Heart left ventricle (tissue), 16 donors: ENCODE results near the gene TRAF3. TPM values are rescaled to one million over a fixed set of nuclear protein-coding genes. Genes with fewer than 3 reads are reported as not detected.

Experiments used
- ATAC-seq, 4 donors: fragments of 200-7000 bp; cut with Tn5 transposase; one replicate each; pipeline ENCODE4 v1.9.1; 2020 to 2022; ENCODE audit warnings: moderate library complexity in 4 of 4, mild to moderate bottlenecking in 3 of 4, moderate number of reproducible peaks in 1 of 4
- DNase-seq, 5 donors: peaks; one replicate each; pipeline ENCODE4 v3.0.0-alpha.2; 2020
- H3K27ac ChIP-seq, 12 donors: fragments of 200-600 bp; sonication (generic) in 4 of 12; one replicate each; pipeline versions ENCODE4 v1.5.0 to v1.8.0; 2016 to 2022; ENCODE audit warnings: mild to moderate bottlenecking in 2 of 12
- H3K27me3 ChIP-seq, 9 donors: fragments of 200-600 bp; sonication (generic) in 2 of 9; one replicate each; pipeline versions ENCODE4 v1.5.1 to v1.8.0; 2016 to 2022; ENCODE audit warnings: mild to moderate bottlenecking in 3 of 9
- H3K36me3 ChIP-seq, 9 donors: fragments of 200-600 bp; sonication (generic) in 2 of 9; one replicate each; pipeline versions ENCODE4 v1.5.0 to v1.8.0; 2018 to 2022; ENCODE audit warnings: mild to moderate bottlenecking in 2 of 9
- H3K4me1 ChIP-seq, 12 donors: fragments of 200-600 bp; sonication (generic) in 4 of 12; one replicate each; pipeline versions ENCODE4 v1.5.0 to v1.8.0; 2016 to 2022; ENCODE audit warnings: mild to moderate bottlenecking in 3 of 12
- H3K4me3 ChIP-seq, 12 donors: fragments of 200-600 bp; sonication (generic) in 4 of 12; one replicate each; pipeline versions ENCODE4 v1.5.0 to v1.8.0; 2017 to 2022; ENCODE audit warnings: mild to moderate bottlenecking in 9 of 12, moderate library complexity in 4 of 12
- H3K9me3 ChIP-seq, 12 donors: fragments of 200-600 bp; sonication (generic) in 4 of 12; one replicate each; pipeline versions ENCODE4 v1.5.0 to v1.8.0; 2016 to 2022; ENCODE audit warnings: mild to moderate bottlenecking in 1 of 12
- CTCF ChIP-seq, 12 donors: fragments of 200-600 bp; sonication (generic) in 4 of 12; IDR thresholded peaks; one replicate each; pipeline versions ENCODE4 v1.5.0 to v1.8.0; 2018 to 2022; ENCODE audit warnings: antibody characterized with exemption in 12 of 12, mild to moderate bottlenecking in 5 of 12
- POLR2A ChIP-seq, 2 donors: fragments of 450-650 bp; IDR thresholded peaks; one replicate each; pipeline ENCODE4 v1.6.1; 2017; ENCODE audit warnings: antibody characterized with exemption in 2 of 2, mild to moderate bottlenecking in 2 of 2, moderate library complexity in 2 of 2
- WGBS, 4 donors: extraction: QIAGEN DNeasy Blood & Tissue Kit in 2 of 4; methylation state at CpG; one replicate each; pipeline versions ENCODE4 v1.1.5 to v1.1.7; 2013 to 2018; 5-methylcytosine and 5-hydroxymethylcytosine counted together
- intact Hi-C, 10 donors: fragments of 100-400 bp; cut with DNase I; formaldehyde crosslinking; loops; one replicate each; pipeline versions ENCODE4 v1.11.1 to v1.14.2; 2022
- polyA plus RNA-seq, 2 donors: library from polyadenylated mRNA; stranded (reverse); fragments of 200-250 nt; gene quantifications; one replicate each; pipeline ENCODE4 v1.2.3, GENCODE V29; 2013
- total RNA-seq, 9 donors: library from RNA; depleted of rRNA in 2 of 9; stranded (reverse); fragments of >200 nt in 2 of 9; fragmentation: NEBNext Ultra II Directional in 3 of 9; extraction: Animal tissue kit (Norgen Biotek cat#: 25700) in 3 of 9; gene quantifications; one replicate each; pipeline versions ENCODE4 v1.1.0 to v1.2.4, GENCODE V29; 2016 to 2023
- donor health status: ischemic (EF 13 %, LVEDD 7.1; RV severe dilation, severe dysfunction).
- donor health status: healthy with polysubstance abuse.
- donor health status: DM: no; HTN: yes; CAD: no.
- donor health status: DM: no; HTN: no; CAD: no.
- donor health status: ischemic (EF 25% LVEDD 6.9; RV normal size, moderate dysfunction).
- donor health status: ischemic (EF 25% LVEDD 5.7; RV mildly dilated, moderate dysfunction).
- donor health status: healthy.
- donor health status: DM: yes; HTN: yes; CAD: no.
- donor health status: ischemic (EF 35%, LVEDD 5.7; RV mildly dilated, moderate dysfunction).
- donor health status: nonischemic (EF 11% LVEDD 7.7; RV severe dilation, severe dysfunction).
- donor health status: DM: yes; HTN: yes; CAD: no.
- donor health status: PGD.
- donor health status: ischemic (EF 29% LVEDD 5.4; RV normal size, mild dysfunction).
- donor health status: nonischemic (EF 23%, LVEDD 6.1; RV moderate dilation, normal function).

TRAF3 gene
- total and polyA plus RNA-seq, 11 donors, result 1.6 to 20.6 (median 10.6) TPM

GRCh38 chr14:102738373-102739189 is 38.7 kb upstream of the TRAF3 start:
- Histone ChIP-seq H3K36me3 (peaks cover 0 to 8% (median 0%) of the 10 kb centered on the region in 9 donors), H3K4me3 (no peak overlapping the region), H3K4me1 (no peaks in the 10 kb centered on the region), H3K27ac (no peak overlapping the region), H3K9me3 (peaks cover 0 to 26% (median 15%) of the 10 kb centered on the region in 12 donors), H3K27me3 (no peaks in the 10 kb centered on the region)
- ATAC-seq (peak in 1 of 4 donors; percentile 11), DNase-seq (no peak)
- TF ChIP-seq CTCF (IDR thresholded peaks at IDR 0.05) (no peak), POLR2A (IDR thresholded peaks at IDR 0.05) (no peak)
- intact Hi-C loops, result loop anchor here in 1 of 10 donors (5.0 kb wide), 1 partner anchor 1419 kb away; no protein-coding TSS in a partner anchor
- WGBS, 4 donors, result 87 to 91% (median 91%) methylated on average over 10 to 11 of the region's 11 CpGs

GRCh38 chr14:102739190-102739469 is 38.1 kb upstream of the TRAF3 start:
- DNase-seq (no peak), ATAC-seq (peak in 1 of 4 donors; percentile 18)
- Histone ChIP-seq H3K36me3 (peaks cover 0 to 4% (median 0%) of the 10 kb centered on the region in 9 donors), H3K4me1 (no peaks in the 10 kb centered on the region), H3K4me3 (no peak overlapping the region), H3K27me3 (no peaks in the 10 kb centered on the region), H3K27ac (no peak overlapping the region), H3K9me3 (peaks cover 0 to 26% (median 15%) of the 10 kb centered on the region in 12 donors)
- TF ChIP-seq POLR2A (IDR thresholded peaks at IDR 0.05) (no peak), CTCF (IDR thresholded peaks at IDR 0.05) (no peak)
- intact Hi-C loops, result loop anchor here in 1 of 10 donors (5.0 kb wide), 1 partner anchor 1418 kb away; no protein-coding TSS in a partner anchor
- WGBS, 4 donors, result 89 to 100% (median 91%) methylated on average over 1 to 3 of the region's 3 CpGs

- intact Hi-C loops, result no loop called here
- WGBS, 4 donors, result 93 to 94% (median 93%) methylated on average over 16 to 28 of the region's 28 CpGs
These were observed 30.4 kb upstream of the TRAF3 start for GRCh38 chr14:102746634-102747438.

GRCh38 chr14:102748806-102749205 is 28.4 kb upstream of the TRAF3 start:
- Histone ChIP-seq H3K9me3 (no peaks in the 10 kb centered on the region), H3K27ac (no peak overlapping the region), H3K36me3 (no peaks in the 10 kb centered on the region), H3K4me3 (no peak overlapping the region), H3K27me3 (no peaks in the 10 kb centered on the region), H3K4me1 (no peaks in the 10 kb centered on the region)
- ATAC-seq, result peak in 1 of 4 donors; percentile 13
- TF ChIP-seq CTCF (IDR thresholded peaks at IDR 0.05) (no peak), POLR2A (IDR thresholded peaks at IDR 0.05) (no peak)
- intact Hi-C loops, result no loop called here
- WGBS, 4 donors, result 91 to 93% (median 92%) methylated on average over 8 of the region's 8 CpGs
- no peak for DNase-seq

More at GRCh38 chr14:102746634-102747438, 30.4 kb upstream of the TRAF3 start:
- Histone ChIP-seq H3K27me3 (no peaks in the 10 kb centered on the region), H3K4me1 (no peaks in the 10 kb centered on the region), H3K4me3 (no peak overlapping the region), H3K36me3 (no peaks in the 10 kb centered on the region), H3K27ac (no peak overlapping the region), H3K9me3 (peaks cover 0 to 11% (median 5%) of the 10 kb centered on the region in 12 donors)
- DNase-seq (no peak), ATAC-seq (peak in 1 of 4 donors; percentile 35)
- no peak for TF ChIP-seq POLR2A (IDR thresholded peaks at IDR 0.05)
